SK-N-SH treated with all-trans-retinoic acid at 6 μM for 48 hours (cell line): ENCODE measurements around the gene TBATA.

Experiments
- ATAC-seq: fragments of 200-7000 bp; cut with Tn5 transposase; 3 replicates; pipeline ENCODE4 v1.9.1; 2020; ENCODE audit warnings: mild to moderate bottlenecking, moderate library complexity
- ARNTL ChIP-seq: fragments of 450-650 bp; formaldehyde crosslinking; IDR thresholded peaks from 2 replicates; pipeline ENCODE4 v1.5.0; 2020; ENCODE audit warnings: low read depth, mild to moderate bottlenecking, moderate library complexity, borderline replicate concordance
- BACH2 ChIP-seq: fragments of 250-450 bp; sonication (Bioruptor Pico); IDR thresholded peaks from 2 replicates; pipeline ENCODE4 v1.9.0; 2021; ENCODE audit warnings: mild to moderate bottlenecking, borderline replicate concordance
- GLIS3 ChIP-seq: fragments of 250-450 bp; sonication (Bioruptor Pico); IDR thresholded peaks from 2 replicates; pipeline ENCODE4 v1.5.0; 2020; ENCODE audit warnings: mild to moderate bottlenecking, moderate library complexity
- ISL1 ChIP-seq: fragments of 250-450 bp; sonication (Bioruptor Pico); IDR thresholded peaks from 2 replicates; pipeline ENCODE4 v2.1.2; 2022; ENCODE audit warnings: mild to moderate bottlenecking, moderate library complexity
- OSR1 ChIP-seq: fragments of 250-450 bp; sonication (Bioruptor Pico); IDR thresholded peaks from 2 replicates; pipeline ENCODE4 v1.8.0; 2022; ENCODE audit warnings: moderate library complexity, mild to moderate bottlenecking, inconsistent platforms
- PPARA ChIP-seq: fragments of 250-450 bp; sonication (Bioruptor Pico); IDR thresholded peaks from 2 replicates; pipeline ENCODE4 v1.5.0; 2020; ENCODE audit warnings: mild to moderate bottlenecking, borderline replicate concordance
- SNAI2 ChIP-seq: fragments of 250-450 bp; sonication (Bioruptor Pico); IDR thresholded peaks from 2 replicates; pipeline ENCODE4 v1.5.0; 2020; ENCODE audit warnings: mild to moderate bottlenecking, moderate library complexity
- TCF4 ChIP-seq: fragments of 250-450 bp; sonication (Bioruptor Pico); IDR thresholded peaks from 2 replicates; pipeline ENCODE4 v1.8.0; 2021; ENCODE audit warnings: mild to moderate bottlenecking, moderate library complexity, borderline replicate concordance
- TOX ChIP-seq: fragments of 250-450 bp; sonication (Bioruptor Pico); IDR thresholded peaks from 2 replicates; pipeline ENCODE4 v1.8.0; 2021; ENCODE audit warnings: mild to moderate bottlenecking, moderate library complexity, borderline replicate concordance
- ZC3H10 ChIP-seq: fragments of 250-450 bp; sonication (Bioruptor Pico); IDR thresholded peaks from 2 replicates; pipeline ENCODE4 v1.5.1; 2021; ENCODE audit warnings: mild to moderate bottlenecking, moderate library complexity
- ZFP3 ChIP-seq: fragments of 250-450 bp; sonication (Bioruptor Pico); IDR thresholded peaks from 2 replicates; pipeline ENCODE4 v1.5.0; 2020; ENCODE audit warnings: mild to moderate bottlenecking, moderate library complexity
- ZNF565 ChIP-seq: fragments of 450-650 bp; formaldehyde crosslinking; conservative IDR thresholded peaks from 2 replicates; pipeline ENCODE4 v1.5.0; 2020; ENCODE audit warnings: low read depth, mild to moderate bottlenecking, moderate library complexity
- TF ChIP-seq, protein P1 (sequence below): fragments of 250-450 bp; sonication (Bioruptor Pico); IDR thresholded peaks from 2 replicates; pipeline ENCODE4 v1.8.0; 2020; ENCODE audit warnings: mild to moderate bottlenecking, moderate library complexity, borderline replicate concordance
- TF ChIP-seq, protein P2 (sequence below): fragments of 250-450 bp; sonication (Bioruptor Pico); IDR thresholded peaks from 2 replicates; pipeline ENCODE4 v1.5.1; 2020; ENCODE audit warnings: low read depth, mild to moderate bottlenecking, moderate library complexity
- TF ChIP-seq, protein P3 (sequence below): fragments of 250-450 bp; sonication (Bioruptor Pico); IDR thresholded peaks from 2 replicates; pipeline ENCODE4 v1.5.0; 2020; ENCODE audit warnings: mild to moderate bottlenecking, moderate library complexity

Gene TBATA

DNA sequence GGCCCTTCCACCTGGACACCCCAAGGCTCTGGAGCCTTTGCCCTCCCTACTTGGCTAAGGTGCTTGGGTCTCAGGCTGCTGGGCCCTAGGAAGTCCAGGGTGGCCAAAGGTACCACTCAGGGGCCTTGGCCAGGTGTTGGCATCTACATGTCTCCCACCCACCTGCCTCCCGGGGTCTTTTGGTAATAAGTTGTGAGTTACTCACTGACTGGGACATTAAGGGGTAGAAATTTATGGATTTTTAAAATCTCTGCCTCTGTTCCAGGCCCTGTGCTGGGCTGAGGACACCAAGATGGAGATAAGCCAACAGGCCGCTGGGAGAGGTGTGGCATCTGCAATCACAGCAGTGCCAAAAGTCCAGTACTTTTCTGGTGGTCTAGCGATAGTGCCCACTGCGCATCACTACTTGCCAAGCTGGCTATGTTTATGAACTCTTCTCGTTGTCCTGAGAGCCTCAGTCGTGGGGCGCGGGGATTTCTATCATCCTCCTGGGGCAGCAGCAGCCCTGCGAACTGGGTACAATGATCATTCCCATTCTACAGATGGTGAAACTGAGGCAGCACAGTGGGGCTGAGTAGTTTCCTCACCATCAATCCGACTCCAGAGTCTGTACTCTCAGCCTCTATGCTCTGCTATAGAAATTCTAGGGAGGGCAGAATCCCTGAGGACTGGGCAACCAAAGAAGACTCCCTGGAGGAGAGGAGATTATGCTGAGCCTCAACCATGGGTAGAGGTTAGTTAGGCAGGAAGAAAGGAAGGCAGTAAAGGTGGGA lies 36.2 kb downstream of the TBATA start:
- TF ChIP-seq ISL1 (CRISPR knock-in tag) (no peak), ZNF565 (CRISPR knock-in tag) (no peak)
- TF ChIP-seq, protein P1, sequence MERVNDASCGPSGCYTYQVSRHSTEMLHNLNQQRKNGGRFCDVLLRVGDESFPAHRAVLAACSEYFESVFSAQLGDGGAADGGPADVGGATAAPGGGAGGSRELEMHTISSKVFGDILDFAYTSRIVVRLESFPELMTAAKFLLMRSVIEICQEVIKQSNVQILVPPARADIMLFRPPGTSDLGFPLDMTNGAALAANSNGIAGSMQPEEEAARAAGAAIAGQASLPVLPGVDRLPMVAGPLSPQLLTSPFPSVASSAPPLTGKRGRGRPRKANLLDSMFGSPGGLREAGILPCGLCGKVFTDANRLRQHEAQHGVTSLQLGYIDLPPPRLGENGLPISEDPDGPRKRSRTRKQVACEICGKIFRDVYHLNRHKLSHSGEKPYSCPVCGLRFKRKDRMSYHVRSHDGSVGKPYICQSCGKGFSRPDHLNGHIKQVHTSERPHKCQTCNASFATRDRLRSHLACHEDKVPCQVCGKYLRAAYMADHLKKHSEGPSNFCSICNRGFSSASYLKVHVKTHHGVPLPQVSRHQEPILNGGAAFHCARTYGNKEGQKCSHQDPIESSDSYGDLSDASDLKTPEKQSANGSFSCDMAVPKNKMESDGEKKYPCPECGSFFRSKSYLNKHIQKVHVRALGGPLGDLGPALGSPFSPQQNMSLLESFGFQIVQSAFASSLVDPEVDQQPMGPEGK: no peak
- ATAC-seq: no peak

DNA sequence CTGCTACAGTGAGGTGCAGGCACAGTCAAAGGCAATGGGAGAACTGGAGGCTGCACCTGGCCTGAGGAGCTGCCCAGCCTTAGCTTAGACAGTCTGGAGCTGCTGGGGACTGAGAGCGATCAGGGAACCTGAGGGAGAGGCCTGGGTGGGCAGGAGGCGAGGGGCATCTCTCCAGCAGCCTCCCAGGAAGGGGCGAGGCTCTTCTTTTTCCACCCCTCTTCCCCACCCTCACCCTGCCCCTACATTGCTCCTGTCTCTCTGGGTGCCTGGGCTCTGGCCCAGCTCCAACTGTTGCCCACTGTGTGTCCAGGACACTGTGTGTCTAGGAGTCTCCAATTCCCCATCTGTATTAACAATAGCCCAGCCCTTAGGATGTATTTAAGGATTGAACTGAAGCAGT lies 36.9 kb downstream of the TBATA start:
- TF ChIP-seq, protein P1: no peak
- TF ChIP-seq ZFP3 (CRISPR knock-in tag) (no peak), GLIS3 (no peak), ZNF565 (CRISPR knock-in tag) (no peak), TCF4 (CRISPR knock-in tag) (no peak)
- TF ChIP-seq, protein P2, sequence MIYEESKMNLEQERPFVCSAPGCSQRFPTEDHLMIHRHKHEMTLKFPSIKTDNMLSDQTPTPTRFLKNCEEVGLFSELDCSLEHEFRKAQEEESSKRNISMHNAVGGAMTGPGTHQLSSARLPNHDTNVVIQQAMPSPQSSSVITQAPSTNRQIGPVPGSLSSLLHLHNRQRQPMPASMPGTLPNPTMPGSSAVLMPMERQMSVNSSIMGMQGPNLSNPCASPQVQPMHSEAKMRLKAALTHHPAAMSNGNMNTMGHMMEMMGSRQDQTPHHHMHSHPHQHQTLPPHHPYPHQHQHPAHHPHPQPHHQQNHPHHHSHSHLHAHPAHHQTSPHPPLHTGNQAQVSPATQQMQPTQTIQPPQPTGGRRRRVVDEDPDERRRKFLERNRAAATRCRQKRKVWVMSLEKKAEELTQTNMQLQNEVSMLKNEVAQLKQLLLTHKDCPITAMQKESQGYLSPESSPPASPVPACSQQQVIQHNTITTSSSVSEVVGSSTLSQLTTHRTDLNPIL: no peak
- TF ChIP-seq, protein P3, sequence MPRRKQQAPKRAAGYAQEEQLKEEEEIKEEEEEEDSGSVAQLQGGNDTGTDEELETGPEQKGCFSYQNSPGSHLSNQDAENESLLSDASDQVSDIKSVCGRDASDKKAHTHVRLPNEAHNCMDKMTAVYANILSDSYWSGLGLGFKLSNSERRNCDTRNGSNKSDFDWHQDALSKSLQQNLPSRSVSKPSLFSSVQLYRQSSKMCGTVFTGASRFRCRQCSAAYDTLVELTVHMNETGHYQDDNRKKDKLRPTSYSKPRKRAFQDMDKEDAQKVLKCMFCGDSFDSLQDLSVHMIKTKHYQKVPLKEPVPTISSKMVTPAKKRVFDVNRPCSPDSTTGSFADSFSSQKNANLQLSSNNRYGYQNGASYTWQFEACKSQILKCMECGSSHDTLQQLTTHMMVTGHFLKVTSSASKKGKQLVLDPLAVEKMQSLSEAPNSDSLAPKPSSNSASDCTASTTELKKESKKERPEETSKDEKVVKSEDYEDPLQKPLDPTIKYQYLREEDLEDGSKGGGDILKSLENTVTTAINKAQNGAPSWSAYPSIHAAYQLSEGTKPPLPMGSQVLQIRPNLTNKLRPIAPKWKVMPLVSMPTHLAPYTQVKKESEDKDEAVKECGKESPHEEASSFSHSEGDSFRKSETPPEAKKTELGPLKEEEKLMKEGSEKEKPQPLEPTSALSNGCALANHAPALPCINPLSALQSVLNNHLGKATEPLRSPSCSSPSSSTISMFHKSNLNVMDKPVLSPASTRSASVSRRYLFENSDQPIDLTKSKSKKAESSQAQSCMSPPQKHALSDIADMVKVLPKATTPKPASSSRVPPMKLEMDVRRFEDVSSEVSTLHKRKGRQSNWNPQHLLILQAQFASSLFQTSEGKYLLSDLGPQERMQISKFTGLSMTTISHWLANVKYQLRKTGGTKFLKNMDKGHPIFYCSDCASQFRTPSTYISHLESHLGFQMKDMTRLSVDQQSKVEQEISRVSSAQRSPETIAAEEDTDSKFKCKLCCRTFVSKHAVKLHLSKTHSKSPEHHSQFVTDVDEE (CRISPR knock-in tag): no peak
- ATAC-seq: no peak

DNA sequence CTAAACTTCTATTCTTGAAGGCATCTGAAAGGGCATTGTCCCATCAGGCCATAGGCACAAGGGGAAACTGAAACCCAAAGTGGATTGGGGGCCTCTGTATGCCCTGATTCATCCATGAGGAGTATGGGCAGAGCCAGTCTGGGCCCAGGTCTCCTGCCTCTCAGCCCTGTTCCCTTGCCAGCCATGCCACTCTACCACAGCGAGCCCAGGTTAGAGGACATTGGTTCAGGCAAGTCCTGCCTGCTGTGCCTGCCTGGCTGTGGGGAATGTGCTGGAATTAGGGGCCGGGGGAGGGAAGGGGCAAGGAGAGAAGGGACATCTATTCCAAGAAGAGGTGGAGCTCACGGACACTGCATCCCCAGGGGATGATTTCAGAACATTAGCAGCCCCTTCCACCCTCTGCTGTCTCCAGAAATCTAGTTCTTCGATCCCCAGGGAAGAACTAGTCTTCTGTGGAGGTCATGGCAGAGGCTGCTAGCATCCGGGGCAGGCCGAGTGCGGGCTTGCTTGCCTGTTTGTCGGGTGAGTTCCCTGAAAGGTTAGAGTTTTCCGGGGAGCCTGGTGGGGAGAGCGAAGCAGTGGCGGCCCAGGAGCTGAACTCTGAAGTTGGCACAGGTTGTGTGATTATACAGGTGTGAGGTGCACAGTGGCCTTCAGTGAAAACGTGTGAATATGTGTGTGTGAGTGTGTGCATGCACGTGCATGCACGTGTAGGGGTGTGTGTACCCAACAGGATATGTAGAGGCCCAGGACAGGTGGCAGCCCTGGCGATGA lies 37.8 kb downstream of the TBATA start:
- TF ChIP-seq, protein P2: no peak
- no peak for TF ChIP-seq TCF4 (CRISPR knock-in tag)
- no peak for TF ChIP-seq SNAI2
- TF ChIP-seq ZC3H10 (CRISPR knock-in tag): no peak
- no peak for TF ChIP-seq PPARA (CRISPR knock-in tag)
- no peak for TF ChIP-seq ISL1 (CRISPR knock-in tag)
- TF ChIP-seq BACH2 (CRISPR knock-in tag): no peak
- TF ChIP-seq, protein P1: no peak
- ATAC-seq: no peak

DNA sequence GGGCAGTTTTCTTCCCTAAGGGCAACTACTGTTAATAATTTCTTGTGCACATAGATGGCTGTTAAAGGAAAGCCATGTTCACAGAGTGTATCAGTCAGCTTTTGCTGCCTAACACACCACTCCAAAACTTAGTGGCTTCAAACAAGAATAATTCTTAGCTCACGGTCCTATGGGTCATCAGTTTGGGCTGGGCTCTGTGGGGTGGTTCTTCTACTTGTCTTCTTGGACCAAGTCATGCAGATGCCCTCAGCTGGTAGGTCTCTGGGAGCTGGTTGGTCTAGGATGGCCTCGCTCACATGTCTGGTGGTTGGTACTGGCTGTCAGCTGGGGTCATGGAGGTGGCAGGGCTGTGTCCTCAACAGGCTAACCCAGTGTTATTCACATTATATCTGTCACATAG lies 39.6 kb downstream of the TBATA start:
- no peak for TF ChIP-seq PPARA (CRISPR knock-in tag)
- TF ChIP-seq ZNF565 (CRISPR knock-in tag): no peak
- TF ChIP-seq ARNTL (CRISPR knock-in tag): no peak
- TF ChIP-seq, protein P1: no peak
- no peak for TF ChIP-seq OSR1
- TF ChIP-seq SNAI2: no peak
- no peak for TF ChIP-seq TOX (CRISPR knock-in tag)
- ATAC-seq: no peak
